Heart left ventricle (tissue), 13 donors: ENCODE data around the gene CCHCR1.

Source experiments
- POLR2A ChIP-seq, 2 donors: fragments of 450-650 bp; IDR thresholded peaks; one replicate each; pipeline ENCODE4 v1.6.1; 2017; ENCODE audit warnings: antibody characterized with exemption in 2 of 2, mild to moderate bottlenecking in 2 of 2, moderate library complexity in 2 of 2
- TF ChIP-seq, protein P1 (sequence below), 12 donors: fragments of 200-600 bp; sonication (generic) in 4 of 12; IDR thresholded peaks; one replicate each; pipeline versions ENCODE4 v1.5.0 to v1.8.0; 2018 to 2022; ENCODE audit warnings: antibody characterized with exemption in 12 of 12, mild to moderate bottlenecking in 5 of 12
- donor health status: ischemic (EF 13 %, LVEDD 7.1; RV severe dilation, severe dysfunction).
- donor health status: DM: no; HTN: yes; CAD: no.
- donor health status: DM: no; HTN: no; CAD: no.
- donor health status: ischemic (EF 25% LVEDD 6.9; RV normal size, moderate dysfunction).
- donor health status: ischemic (EF 25% LVEDD 5.7; RV mildly dilated, moderate dysfunction).
- donor health status: ischemic (EF 35%, LVEDD 5.7; RV mildly dilated, moderate dysfunction).
- donor health status: nonischemic (EF 11% LVEDD 7.7; RV severe dilation, severe dysfunction).
- donor health status: DM: yes; HTN: yes; CAD: no.
- donor health status: PGD.
- donor health status: ischemic (EF 29% LVEDD 5.4; RV normal size, mild dysfunction).
- donor health status: nonischemic (EF 23%, LVEDD 6.1; RV moderate dilation, normal function).

GRCh38 chr6:31168606-31169005 is 11.0 kb upstream of the CCHCR1 start:
- TF ChIP-seq, protein P1, sequence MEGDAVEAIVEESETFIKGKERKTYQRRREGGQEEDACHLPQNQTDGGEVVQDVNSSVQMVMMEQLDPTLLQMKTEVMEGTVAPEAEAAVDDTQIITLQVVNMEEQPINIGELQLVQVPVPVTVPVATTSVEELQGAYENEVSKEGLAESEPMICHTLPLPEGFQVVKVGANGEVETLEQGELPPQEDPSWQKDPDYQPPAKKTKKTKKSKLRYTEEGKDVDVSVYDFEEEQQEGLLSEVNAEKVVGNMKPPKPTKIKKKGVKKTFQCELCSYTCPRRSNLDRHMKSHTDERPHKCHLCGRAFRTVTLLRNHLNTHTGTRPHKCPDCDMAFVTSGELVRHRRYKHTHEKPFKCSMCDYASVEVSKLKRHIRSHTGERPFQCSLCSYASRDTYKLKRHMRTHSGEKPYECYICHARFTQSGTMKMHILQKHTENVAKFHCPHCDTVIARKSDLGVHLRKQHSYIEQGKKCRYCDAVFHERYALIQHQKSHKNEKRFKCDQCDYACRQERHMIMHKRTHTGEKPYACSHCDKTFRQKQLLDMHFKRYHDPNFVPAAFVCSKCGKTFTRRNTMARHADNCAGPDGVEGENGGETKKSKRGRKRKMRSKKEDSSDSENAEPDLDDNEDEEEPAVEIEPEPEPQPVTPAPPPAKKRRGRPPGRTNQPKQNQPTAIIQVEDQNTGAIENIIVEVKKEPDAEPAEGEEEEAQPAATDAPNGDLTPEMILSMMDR (IDR thresholded peaks at IDR 0.05): no peak
- no peak for TF ChIP-seq POLR2A (IDR thresholded peaks at IDR 0.05)
